Gastroesophageal sphincter (tissue), 3 donors: ENCODE measurements around the gene TLR10.

Experiments
- CTCF ChIP-seq, 4 experiments: fragments of 200-600 bp in 2 of 4; fragments of 450-650 bp in 2 of 4; sonication (generic) in 1 of 4; IDR thresholded peaks; one replicate each; pipeline ENCODE4 v1.5.1; 2017 to 2019; ENCODE audit warnings: antibody characterized with exemption in 4 of 4, mild to moderate bottlenecking in 2 of 4, moderate library complexity in 2 of 4
- POLR2A ChIP-seq, 2 donors: fragments of 450-650 bp; IDR thresholded peaks; one replicate each; pipeline ENCODE4 v1.6.1; 2017; ENCODE audit warnings: antibody characterized with exemption in 2 of 2, mild to moderate bottlenecking in 2 of 2, moderate library complexity in 1 of 2
- POLR2AphosphoS5 ChIP-seq: sonication (generic); formaldehyde crosslinking; IDR thresholded peaks from one replicate; pipeline ENCODE4 v1.6.1; 2017; ENCODE audit warnings: antibody characterized with exemption

DNA sequence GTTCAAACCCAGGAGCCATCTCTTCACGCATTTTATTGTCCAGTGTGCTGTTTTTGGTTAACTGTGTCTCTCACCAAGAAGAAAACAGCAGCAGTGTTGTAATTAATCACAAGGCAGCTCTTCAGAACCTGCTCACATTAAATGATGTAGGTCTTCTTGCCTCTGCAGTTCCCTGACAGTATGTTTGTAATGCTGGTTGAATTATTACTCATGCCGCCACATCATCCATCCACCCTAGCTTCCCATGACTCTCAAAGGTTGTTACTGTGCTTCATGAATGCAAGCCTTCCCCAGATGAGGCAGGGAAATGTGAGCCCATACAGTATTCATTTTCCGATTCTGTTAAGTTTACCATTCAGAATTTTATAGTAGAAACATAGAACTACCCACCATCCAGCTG is 17.4 kb downstream of the TLR10 start:
- TF ChIP-seq POLR2A (IDR thresholded peaks at IDR 0.05) = no peak
- TF ChIP-seq CTCF (IDR thresholded peaks at IDR 0.05) = no peak
- no peak for TF ChIP-seq POLR2AphosphoS5
